Fibroblast of the conjunctiva (primary cell): ENCODE measurements around the gene TMEM178A.
A peak's percentile ranks its signal among the peaks of the same experiment; 100 is the strongest.

ENCODE experiments used
- DNase-seq: peaks from one replicate; pipeline ENCODE4 v3.0.0-alpha.2; 2010; ENCODE audit warnings: low read depth

Gene TMEM178A

GRCh38 chr2:39679805-39680204 is 14.1 kb downstream of the TMEM178A start:
- DNase-seq: no peak

- no peak for DNase-seq
These were observed 16.5 kb downstream of the TMEM178A start for GRCh38 chr2:39682066-39682692.

- DNase-seq: no peak
These were observed 17.4 kb downstream of the TMEM178A start for GRCh38 chr2:39683022-39683699.

- DNase-seq: no peak
These were observed 18.7 kb downstream of the TMEM178A start for GRCh38 chr2:39684464-39684863.

GRCh38 chr2:39685126-39685525 is 19.4 kb downstream of the TMEM178A start:
- no peak for DNase-seq

- DNase-seq: no peak
These were observed 20.7 kb downstream of the TMEM178A start for GRCh38 chr2:39686456-39686855.

GRCh38 chr2:39688181-39688580 is 22.5 kb downstream of the TMEM178A start:
- DNase-seq: no peak

GRCh38 chr2:39689272-39689841 is 23.6 kb downstream of the TMEM178A start:
- no peak for DNase-seq

- DNase-seq: no peak
These were observed 24.2 kb downstream of the TMEM178A start for GRCh38 chr2:39689876-39690275.

GRCh38 chr2:39693245-39693644 is 27.5 kb downstream of the TMEM178A start:
- no peak for DNase-seq

- DNase-seq: peak; percentile 18
These were observed 30.4 kb downstream of the TMEM178A start for GRCh38 chr2:39696101-39696553.

GRCh38 chr2:39696838-39697237 is 31.1 kb downstream of the TMEM178A start:
- DNase-seq: peak; percentile 51

GRCh38 chr2:39697454-39697853 is 31.7 kb downstream of the TMEM178A start:
- no peak for DNase-seq

- no peak for DNase-seq
These were observed 35.4 kb downstream of the TMEM178A start for GRCh38 chr2:39701137-39701536.

- no peak for DNase-seq
These were observed 37.6 kb downstream of the TMEM178A start for GRCh38 chr2:39703181-39703872.

GRCh38 chr2:39704540-39704939 is 38.8 kb downstream of the TMEM178A start:
- DNase-seq: no peak

- DNase-seq: no peak
These were observed 39.9 kb downstream of the TMEM178A start for GRCh38 chr2:39705638-39706037.

- no peak for DNase-seq
These were observed 40.6 kb downstream of the TMEM178A start for GRCh38 chr2:39706312-39706711.

GRCh38 chr2:39706945-39707344 is 41.2 kb downstream of the TMEM178A start:
- no peak for DNase-seq

- DNase-seq: no peak
These were observed 42.3 kb downstream of the TMEM178A start for GRCh38 chr2:39708003-39708402.

- no peak for DNase-seq
These were observed 45.1 kb downstream of the TMEM178A start for GRCh38 chr2:39710807-39711206.

GRCh38 chr2:39712953-39713352 is 47.2 kb downstream of the TMEM178A start:
- no peak for DNase-seq

GRCh38 chr2:39715095-39715494 is 49.4 kb downstream of the TMEM178A start:
- DNase-seq: no peak
